ENCODE results near the gene SFSWAP. TPM values are rescaled to one million over a fixed set of nuclear protein-coding genes. Genes with fewer than 3 reads are reported as not detected.

The SFSWAP gene
- total RNA-seq, 1 experiment from 2014 or later: 76.3 TPM

GRCh38 chr12:131842169-131842568 is 131.3 kb downstream of the SFSWAP start:
- Mint-ChIP-seq H3K4me3 (no peak overlapping the region), H3K27me3 (ENCODE audit: low read depth) (no peaks in the 10 kb centered on the region), H3K36me3 (peaks cover 27% of the 10 kb centered on the region), H3K9me3 (no peaks in the 10 kb centered on the region), H3K4me1 (no peaks in the 10 kb centered on the region), H3K27ac (no peak overlapping the region)
- ChIA-PET CTCF (no interaction called here), POLR2A (no interaction called here)
- DNase-seq (ENCODE audit: low spot score): no peak
- TF ChIP-seq ZNF232 (CRISPR knock-in tag; IDR thresholded peaks at IDR 0.05): no peak
- no peak for ATAC-seq

GRCh38 chr12:131843527-131843926 is 132.6 kb downstream of the SFSWAP start:
- POLR2A ChIA-PET: no interaction called here
- DNase-seq (ENCODE audit: low spot score) (no peak), ATAC-seq (no peak)
- Mint-ChIP-seq H3K27ac (no peak overlapping the region), H3K4me1 (no peaks in the 10 kb centered on the region), H3K9me3 (no peaks in the 10 kb centered on the region), H3K4me3 (no peak overlapping the region), H3K36me3 (peaks cover 33% of the 10 kb centered on the region), H3K27me3 (ENCODE audit: low read depth) (no peaks in the 10 kb centered on the region)
- TF ChIP-seq MYBL2 (CRISPR knock-in tag; IDR thresholded peaks at IDR 0.05) (no peak), ELF4 (CRISPR knock-in tag; IDR thresholded peaks at IDR 0.05; ENCODE audit: low read depth) (no peak), ZNF263 (CRISPR knock-in tag; IDR thresholded peaks at IDR 0.05; ENCODE audit: low read depth) (no peak), GABPB1 (CRISPR knock-in tag; IDR thresholded peaks at IDR 0.05) (no peak), STAT6 (CRISPR knock-in tag; conservative IDR thresholded peaks at IDR 0.05; ENCODE audit: low read depth) (no peak), E2F4 (CRISPR knock-in tag; IDR thresholded peaks at IDR 0.05; ENCODE audit: borderline replicate concordance, low read depth) (no peak), E2F1 (CRISPR knock-in tag; IDR thresholded peaks at IDR 0.05) (no peak), NR1H2 (CRISPR knock-in tag; IDR thresholded peaks at IDR 0.05) (no peak), ZNF232 (CRISPR knock-in tag; IDR thresholded peaks at IDR 0.05) (no peak), ZNF423 (CRISPR knock-in tag; IDR thresholded peaks at IDR 0.05) (no peak), PREB (CRISPR knock-in tag; IDR thresholded peaks at IDR 0.05; ENCODE audit: borderline replicate concordance) (no peak), SMAD4 (CRISPR knock-in tag; IDR thresholded peaks at IDR 0.05) (no peak)
- CTCF ChIA-PET: no interaction called here

- ATAC-seq (no peak), DNase-seq (ENCODE audit: low spot score) (no peak)
- POLR2A ChIA-PET: no interaction called here
- no peaks in the 10 kb centered on the region for H3K9me3 Mint-ChIP-seq
- CTCF ChIA-PET: no interaction called here
- no peak overlapping the region for H3K4me3 Mint-ChIP-seq
- H3K36me3 Mint-ChIP-seq: peaks cover 33% of the 10 kb centered on the region
- H3K4me1 Mint-ChIP-seq: no peaks in the 10 kb centered on the region
- H3K27me3 Mint-ChIP-seq (ENCODE audit: low read depth): no peaks in the 10 kb centered on the region
- no peak overlapping the region for H3K27ac Mint-ChIP-seq
- TF ChIP-seq STAT6 (CRISPR knock-in tag; conservative IDR thresholded peaks at IDR 0.05; ENCODE audit: low read depth) (no peak), JUN (CRISPR knock-in tag; IDR thresholded peaks at IDR 0.05) (no peak), CREM (CRISPR knock-in tag; IDR thresholded peaks at IDR 0.05) (no peak), ZNF423 (CRISPR knock-in tag; IDR thresholded peaks at IDR 0.05) (no peak), PRDM15 (CRISPR knock-in tag; IDR thresholded peaks at IDR 0.05) (no peak), ATF3 (CRISPR knock-in tag; conservative IDR thresholded peaks at IDR 0.05) (no peak), RELA (CRISPR knock-in tag; IDR thresholded peaks at IDR 0.05; ENCODE audit: borderline replicate concordance) (no peak), ZNF121 (CRISPR knock-in tag; IDR thresholded peaks at IDR 0.05) (no peak), E2F1 (CRISPR knock-in tag; IDR thresholded peaks at IDR 0.05) (no peak)
Measured at GRCh38 chr12:131844140-131844539, 133.2 kb downstream of the SFSWAP start.
